ENCODE results near the gene MEOX1.

GRCh38 chr17:43695970-43696865, 34.5 kb upstream of the MEOX1 start:
- no peak for TF ChIP-seq EZH2 (IDR thresholded peaks at IDR 0.05; ENCODE audit: insufficient read depth, poor library complexity, severe bottlenecking)
- no peak for TF ChIP-seq EZH2phosphoT487 (IDR thresholded peaks at IDR 0.05; ENCODE audit: insufficient read depth, low read depth)
